Measurements from ENCODE around the gene NEK5.
"Not testable (repeated sequence)": the region's sequence is repeated elsewhere in the genome, so short reads cannot be mapped to it uniquely, and the experiment has no call there.

Gene NEK5

GRCh38 chr13:52137489-52137888, 8.6 kb upstream of the NEK5 start:
- no peak for DNase-seq

GRCh38 chr13:52136763-52137162, 7.9 kb upstream of the NEK5 start:
- DNase-seq: no peak

GRCh38 chr13:52130641-52131040, 1.8 kb upstream of the NEK5 start:
- DNase-seq: no peak

- DNase-seq: peak; percentile 43
Observed at GRCh38 chr13:52127783-52128702, 830 bp downstream of the NEK5 start.

- no peak for DNase-seq
Observed at GRCh38 chr13:52127378-52127777, 1.5 kb downstream of the NEK5 start.

GRCh38 chr13:52125547-52125946, 3.3 kb downstream of the NEK5 start:
- no peak for DNase-seq

- no peak for DNase-seq
Observed at GRCh38 chr13:52118595-52118994, 10.3 kb downstream of the NEK5 start.

- DNase-seq: no peak
Observed at GRCh38 chr13:52118095-52118494, 10.8 kb downstream of the NEK5 start.

GRCh38 chr13:52112591-52112990, 16.3 kb downstream of the NEK5 start:
- DNase-seq: no peak

- DNase-seq: no peak
Observed at GRCh38 chr13:52109116-52109670, 19.7 kb downstream of the NEK5 start.

GRCh38 chr13:52105841-52106240, 23.0 kb downstream of the NEK5 start:
- no peak for DNase-seq

- DNase-seq: no peak
Observed at GRCh38 chr13:52104624-52105023, 24.2 kb downstream of the NEK5 start.

- no peak for DNase-seq
Observed at GRCh38 chr13:52103386-52103785, 25.5 kb downstream of the NEK5 start.

GRCh38 chr13:52102423-52102822, 26.4 kb downstream of the NEK5 start:
- not testable (repeated sequence) for DNase-seq

- DNase-seq: no peak
Observed at GRCh38 chr13:52097197-52097596, 31.7 kb downstream of the NEK5 start.

GRCh38 chr13:52096748-52097147, 32.1 kb downstream of the NEK5 start:
- no peak for DNase-seq

- DNase-seq: no peak
Observed at GRCh38 chr13:52096062-52096461, 32.8 kb downstream of the NEK5 start.

GRCh38 chr13:52092087-52092486, 36.8 kb downstream of the NEK5 start:
- DNase-seq: no peak

GRCh38 chr13:52091473-52091872, 37.4 kb downstream of the NEK5 start:
- DNase-seq: no peak

GRCh38 chr13:52085421-52085820, 43.5 kb downstream of the NEK5 start:
- no peak for DNase-seq

- not testable (repeated sequence) for DNase-seq
Observed at GRCh38 chr13:52084981-52085380, 43.9 kb downstream of the NEK5 start.

GRCh38 chr13:52082601-52083000, 46.3 kb downstream of the NEK5 start:
- DNase-seq: no peak

GRCh38 chr13:52079891-52080290, 49.0 kb downstream of the NEK5 start:
- not testable (repeated sequence) for DNase-seq

GRCh38 chr13:52070929-52071523, 57.8 kb downstream of the NEK5 start:
- peak; percentile 22 for DNase-seq

Measured in DMS 273 treated with DMSO at 0.1 percent for 48 hours (cell line).